Measurements from ENCODE around the gene SAC3D1. TPM values are rescaled to one million over a fixed set of nuclear protein-coding genes. Genes with fewer than 3 reads are reported as not detected.
A peak's percentile ranks its signal among the peaks of the same experiment; 100 is the strongest.

Gene SAC3D1
- total RNA-seq, 1 donor, result 10.4 TPM

GRCh38 chr11:65064847-65065240 lies 23.8 kb downstream of the SAC3D1 start:
- no peak for DNase-seq (ENCODE audit: low read depth)
- H3K4me3 ChIP-seq (ENCODE audit: low read depth, low read length), result no peak overlapping the region
- no peak for TF ChIP-seq CTCF (IDR thresholded peaks at IDR 0.05; ENCODE audit: insufficient read depth, low read depth, low read length)

DNA sequence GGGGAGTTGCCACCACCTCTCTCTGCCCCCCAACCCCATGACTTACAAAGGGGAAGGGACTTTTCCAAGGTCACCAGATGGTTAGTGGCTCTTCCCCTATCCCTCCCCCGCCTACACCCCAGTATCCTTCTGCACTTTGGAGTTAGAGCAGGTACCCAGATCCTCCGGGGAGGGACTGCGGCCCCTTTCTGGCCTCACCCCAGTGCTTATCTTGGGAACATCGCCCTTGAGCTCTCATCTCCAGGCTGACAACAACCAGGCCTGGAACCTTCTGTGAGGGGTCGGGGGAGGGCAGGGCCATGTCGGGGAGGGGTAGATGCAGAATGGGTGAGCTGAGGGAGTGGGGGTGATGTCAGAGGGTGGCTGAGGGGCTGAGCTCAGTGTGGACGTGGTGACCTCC lies 24.8 kb downstream of the SAC3D1 start:
- H3K4me3 ChIP-seq (ENCODE audit: low read depth, low read length), result no peak overlapping the region
- no peak for DNase-seq (ENCODE audit: low read depth)
- TF ChIP-seq CTCF (IDR thresholded peaks at IDR 0.05; ENCODE audit: insufficient read depth, low read depth, low read length), result no peak

GRCh38 chr11:65066315-65066714 lies 25.3 kb downstream of the SAC3D1 start:
- no peak for TF ChIP-seq CTCF (IDR thresholded peaks at IDR 0.05; ENCODE audit: insufficient read depth, low read depth, low read length)
- H3K4me3 ChIP-seq (ENCODE audit: low read depth, low read length), result no peak overlapping the region
- DNase-seq (ENCODE audit: low read depth), result no peak

- H3K4me3 ChIP-seq (ENCODE audit: low read depth, low read length), result no peak overlapping the region
- DNase-seq (ENCODE audit: low read depth), result no peak
- no peak for TF ChIP-seq CTCF (IDR thresholded peaks at IDR 0.05; ENCODE audit: insufficient read depth, low read depth, low read length)
Observed at GRCh38 chr11:65066805-65067291, 25.8 kb downstream of the SAC3D1 start.

- no peak for DNase-seq (ENCODE audit: low read depth)
- no peak overlapping the region for H3K4me3 ChIP-seq (ENCODE audit: low read depth, low read length)
- no peak for TF ChIP-seq CTCF (IDR thresholded peaks at IDR 0.05; ENCODE audit: insufficient read depth, low read depth, low read length)
Observed at GRCh38 chr11:65067446-65067845, 26.4 kb downstream of the SAC3D1 start.

DNA sequence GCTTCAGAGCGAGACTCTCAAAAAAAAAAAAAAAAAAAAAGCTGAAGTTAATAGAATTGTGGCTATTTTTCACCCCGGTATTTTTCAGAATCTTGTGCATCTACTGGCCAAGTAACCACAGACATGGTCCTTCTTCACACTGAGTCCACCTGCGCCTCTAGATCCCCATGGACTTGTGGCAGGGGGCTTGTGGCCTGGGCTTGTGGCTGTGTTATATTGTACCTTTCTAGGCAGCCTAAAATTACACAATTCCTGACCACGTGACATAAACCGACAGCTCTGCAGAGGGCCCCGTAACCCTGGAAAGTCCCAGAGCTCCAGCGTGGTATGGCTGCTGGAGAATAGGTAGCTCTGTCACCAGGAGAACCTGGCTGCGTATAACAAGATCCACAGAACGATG lies 28.2 kb downstream of the SAC3D1 start:
- H3K4me3 ChIP-seq (ENCODE audit: low read depth, low read length), result no peak overlapping the region
- DNase-seq (ENCODE audit: low read depth), result peak; percentile 28
- no peak for TF ChIP-seq CTCF (IDR thresholded peaks at IDR 0.05; ENCODE audit: insufficient read depth, low read depth, low read length)

- no peak for DNase-seq (ENCODE audit: low read depth)
- no peak overlapping the region for H3K4me3 ChIP-seq (ENCODE audit: low read depth, low read length)
- TF ChIP-seq CTCF (IDR thresholded peaks at IDR 0.05; ENCODE audit: insufficient read depth, low read depth, low read length), result no peak
Observed at GRCh38 chr11:65071907-65072630, 31.1 kb downstream of the SAC3D1 start.

All from fibroblast of villous mesenchyme (primary cell).